ELF-1 (cell line): ENCODE results near the gene DPM3.

ENCODE experiments used
- DNase-seq: peaks from one replicate; pipeline ENCODE4 v3.0.0-alpha.2; 2016; ENCODE audit warnings: low read depth, low spot score

The DPM3 gene

DNA sequence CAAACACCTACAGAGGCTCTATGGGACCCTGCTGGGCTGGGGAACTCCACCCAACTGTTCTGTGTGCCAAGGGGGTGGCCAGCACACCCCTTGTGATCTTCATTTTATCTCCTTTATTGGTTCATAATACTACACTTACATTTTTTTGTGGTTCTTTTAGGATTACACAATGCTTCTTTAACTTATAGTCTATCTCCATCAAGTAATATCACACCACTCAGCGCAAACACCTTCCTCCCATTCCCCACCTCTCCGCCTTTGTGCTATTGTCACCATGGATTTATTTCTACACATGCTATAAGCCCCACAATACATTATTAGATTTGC lies 45.7 kb downstream of the DPM3 start:
- DNase-seq = no peak

DNA sequence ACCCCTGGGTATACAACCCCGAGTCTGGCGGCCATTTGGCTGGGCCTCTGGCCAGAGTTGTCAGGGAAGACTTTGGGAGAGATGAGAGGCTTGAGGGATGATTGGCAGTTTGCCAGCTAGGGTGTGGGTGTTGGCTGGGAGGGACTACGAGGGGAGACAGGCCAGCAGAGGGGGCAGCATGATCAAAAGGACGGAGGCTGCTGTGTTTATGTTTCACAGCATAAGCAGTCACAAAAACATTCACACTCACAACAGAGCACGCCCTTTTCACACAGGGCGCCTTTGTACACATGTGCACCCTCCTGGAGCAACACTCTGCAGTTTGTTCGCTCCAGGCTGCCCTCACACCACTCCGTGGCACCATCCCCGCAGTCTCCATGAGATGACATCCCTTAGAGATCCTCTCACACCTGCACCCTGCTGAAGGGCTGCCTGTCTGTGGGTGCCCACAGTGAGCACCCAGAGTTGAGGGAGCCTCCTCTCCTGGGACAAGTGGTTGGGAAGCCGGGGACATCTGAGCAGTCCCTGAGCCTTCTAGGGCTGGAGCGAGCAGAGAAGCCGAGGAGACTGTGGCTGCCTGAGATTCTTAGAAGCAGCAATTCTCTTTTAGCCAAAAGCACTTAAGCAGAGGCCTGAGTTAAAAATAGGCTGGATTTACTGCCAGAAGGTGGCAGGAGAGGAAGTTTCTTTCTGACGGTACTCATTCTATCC lies 46.3 kb downstream of the DPM3 start:
- DNase-seq = peak; percentile 67

GRCh38 chr1:155092641-155093040 lies 47.7 kb downstream of the DPM3 start:
- no peak for DNase-seq

GRCh38 chr1:155092131-155092530 lies 48.2 kb downstream of the DPM3 start:
- no peak for DNase-seq

GRCh38 chr1:155091071-155092051 lies 49.0 kb downstream of the DPM3 start:
- peak; percentile 95 for DNase-seq
